GM04503 (cell line): ENCODE data around the gene KRTAP4-6.
"Not testable (repeated sequence)": the region's sequence is repeated elsewhere in the genome, so short reads cannot be mapped to it uniquely, and the experiment has no call there.

Experiments
- DNase-seq: peaks from one replicate; pipeline ENCODE4 v3.0.0-alpha.2; 2012; ENCODE audit warnings: low read depth

Gene KRTAP4-6

DNA sequence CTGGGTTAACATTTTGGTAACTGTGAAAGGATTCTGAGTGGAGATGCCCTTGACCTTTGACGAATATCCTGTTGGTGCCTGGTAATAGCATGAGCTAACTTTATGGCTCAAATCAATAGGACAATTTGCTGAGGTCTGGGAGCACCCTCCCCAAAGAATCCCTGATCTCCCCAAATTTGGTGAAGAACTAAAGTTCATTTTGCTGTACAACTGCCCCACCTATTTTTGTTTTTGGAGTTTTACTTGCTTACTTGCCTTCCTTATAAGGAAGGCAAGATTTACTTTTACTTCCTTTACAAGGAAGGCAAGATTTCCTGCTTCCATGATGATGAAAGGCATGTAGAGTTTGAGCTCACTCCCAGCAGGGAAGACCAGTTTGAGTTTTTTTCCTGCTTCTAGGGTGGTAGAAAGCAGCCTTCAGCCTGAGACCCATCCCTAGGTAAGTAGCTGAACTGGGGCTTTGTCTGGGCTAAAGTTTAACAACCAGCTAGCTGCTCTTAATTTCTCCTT is 32.3 kb downstream of the KRTAP4-6 start:
- DNase-seq, result peak; percentile 35

GRCh38 chr17:41105347-41105746 is 35.0 kb downstream of the KRTAP4-6 start, which contains the start of gene KRTAP4-9:
TSS of gene KRTAP4-9 (plus strand) at chr17:41105389. CDS start at chr17:41105389, 0 bp downstream.
- not testable (repeated sequence) for DNase-seq

GRCh38 chr17:41104386-41105038 is 35.8 kb downstream of the KRTAP4-6 start:
- not testable (repeated sequence) for DNase-seq

- no peak for DNase-seq
Observed at GRCh38 chr17:41103896-41104295, 36.4 kb downstream of the KRTAP4-6 start.

GRCh38 chr17:41101586-41102259 is 38.6 kb downstream of the KRTAP4-6 start, which contains the start of gene KRTAP4-16:
TSS of gene KRTAP4-16 (minus strand) at chr17:41102209. CDS start at chr17:41102209, 0 bp downstream.
- no peak for DNase-seq

DNA sequence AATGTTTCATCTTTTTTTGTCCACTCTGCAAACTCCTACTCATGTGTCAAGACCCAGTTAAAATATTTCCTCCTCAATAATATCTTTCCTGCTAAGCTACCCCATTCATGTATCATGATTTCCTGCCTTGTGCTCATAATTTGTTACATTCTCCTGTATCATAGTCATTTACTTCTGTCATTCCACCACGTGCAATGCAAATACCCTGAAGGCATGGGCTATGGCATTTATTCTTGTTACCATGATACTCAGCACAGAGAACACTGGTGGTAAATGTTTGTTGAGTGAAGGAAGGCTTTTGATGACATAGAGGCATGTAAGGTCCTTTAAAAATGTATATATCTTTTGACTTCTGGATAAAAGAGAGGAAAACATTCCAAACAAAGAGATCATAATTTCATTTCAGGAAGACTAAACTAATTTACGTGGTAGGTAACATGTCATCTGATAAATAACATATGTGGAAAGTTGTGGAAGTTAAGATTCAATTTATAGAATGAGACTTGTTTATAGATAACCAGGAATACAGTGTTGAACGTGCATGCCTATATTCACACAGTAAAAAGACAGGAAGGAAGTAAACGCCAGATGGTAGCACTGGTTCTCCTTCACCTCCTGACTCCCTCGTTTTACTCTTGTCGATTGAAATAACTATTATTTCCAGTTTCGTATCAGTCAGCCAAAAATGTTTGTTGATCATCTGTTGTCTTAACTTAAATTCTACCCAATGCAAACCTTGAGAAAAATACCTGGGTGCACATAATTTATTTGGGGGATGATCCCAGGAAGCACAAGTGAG is 40.5 kb downstream of the KRTAP4-6 start:
- DNase-seq, result peak; percentile 73

- no peak for DNase-seq
Observed at GRCh38 chr17:41098481-41098880, 41.9 kb downstream of the KRTAP4-6 start.

- DNase-seq, result no peak
Observed at GRCh38 chr17:41098042-41098441, 42.3 kb downstream of the KRTAP4-6 start, which contains the start of gene KRTAP4-8. TSS of gene KRTAP4-8 (minus strand) at chr17:41098142. CDS start at chr17:41098084, 58 bp downstream.

DNA sequence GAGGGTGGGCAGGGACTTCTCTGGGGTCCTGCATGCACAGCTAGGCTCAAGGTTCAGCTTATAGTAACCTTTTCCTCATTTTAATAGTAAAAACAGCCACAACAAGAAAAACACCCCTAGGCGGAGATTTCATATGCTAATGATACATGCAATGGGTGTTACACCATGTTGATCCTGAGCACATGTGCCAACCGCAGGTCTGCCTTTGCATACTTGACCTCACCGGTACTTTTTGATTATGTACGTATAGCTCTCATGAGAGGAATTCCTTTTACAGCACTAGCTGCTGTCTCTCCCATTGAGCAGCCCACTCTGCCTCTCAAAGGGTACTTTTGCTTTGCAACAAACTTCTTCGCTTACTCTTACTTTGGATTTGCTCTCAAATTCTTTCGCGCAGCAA is 44.3 kb downstream of the KRTAP4-6 start:
- DNase-seq, result no peak
